Activated naive CD4-positive, alpha-beta T cell treated with anti-CD3 and anti-CD28 coated beads, Interleukin-2, amount 10 ng/mL, durations not matched to agents 7 days and 5 days (primary cell): ENCODE results near the gene GALNT12.

Experiments used
- CTCF ChIA-PET: fragments of 350-600 bp; sonication (Branson Sonifier 250); formaldehyde crosslinking; loops from one replicate; lab custom pipeline; 2021; ENCODE audit warnings: antibody characterized with exemption; lab: Charles Lee
- DNase-seq: peaks from one replicate; pipeline ENCODE4 v3.0.0-alpha.2; 2020
- H3K27ac Mint-ChIP-seq: one replicate; pipeline ENCODE4 v1.8.0; 2021; ENCODE audit warnings: mild to moderate bottlenecking, moderate library complexity, mixed read lengths
- H3K27me3 Mint-ChIP-seq: one replicate; pipeline ENCODE4 v1.8.0; 2021; ENCODE audit warnings: mild to moderate bottlenecking, mixed read lengths
- H3K36me3 Mint-ChIP-seq: one replicate; pipeline ENCODE4 v1.8.0; 2021; ENCODE audit warnings: mixed read lengths
- H3K4me1 Mint-ChIP-seq: one replicate; pipeline ENCODE4 v1.8.0; 2021; ENCODE audit warnings: mixed read lengths
- H3K4me3 Mint-ChIP-seq: one replicate; pipeline ENCODE4 v1.8.0; 2021; ENCODE audit warnings: mild to moderate bottlenecking, moderate library complexity, mixed read lengths
- H3K9me3 Mint-ChIP-seq: one replicate; pipeline ENCODE4 v1.8.0; 2021; ENCODE audit warnings: mixed read lengths

Gene GALNT12

GRCh38 chr9:98822661-98823060 lies 15.2 kb downstream of the GALNT12 start:
- peaks cover 6% of the 10 kb centered on the region for H3K36me3 Mint-ChIP-seq
- no peak overlapping the region for H3K4me3 Mint-ChIP-seq
- no peak for DNase-seq
- H3K4me1 Mint-ChIP-seq, result peaks cover 4% of the 10 kb centered on the region
- CTCF ChIA-PET, result interaction anchor here (1.2 kb wide), 1 partner anchor 47 kb away, joined by 3 read pairs; no protein-coding TSS in a partner anchor
- no peaks in the 10 kb centered on the region for H3K27me3 Mint-ChIP-seq
- H3K27ac Mint-ChIP-seq, result no peak overlapping the region
- H3K9me3 Mint-ChIP-seq, result peaks cover 6% of the 10 kb centered on the region

- Mint-ChIP-seq H3K4me1 (peaks cover 4% of the 10 kb centered on the region), H3K27ac (no peak overlapping the region), H3K36me3 (peaks cover 5% of the 10 kb centered on the region), H3K4me3 (no peak overlapping the region), H3K9me3 (peaks cover 1% of the 10 kb centered on the region), H3K27me3 (no peaks in the 10 kb centered on the region)
- no peak for DNase-seq
- CTCF ChIA-PET, result interaction anchor here (0.6 to 2.5 kb wide), 2 partner anchors 25 to 47 kb away, joined by 3 to 7 read pairs; no protein-coding TSS in a partner anchor
Observed at GRCh38 chr9:98823666-98824334, 16.3 kb downstream of the GALNT12 start.

GRCh38 chr9:98825414-98825813 lies 17.9 kb downstream of the GALNT12 start:
- Mint-ChIP-seq H3K9me3 (no peaks in the 10 kb centered on the region), H3K27ac (no peak overlapping the region), H3K4me3 (no peak overlapping the region), H3K4me1 (no peaks in the 10 kb centered on the region), H3K36me3 (peaks cover 4% of the 10 kb centered on the region), H3K27me3 (no peaks in the 10 kb centered on the region)
- CTCF ChIA-PET, result interaction anchor here (2.5 kb wide), 1 partner anchor 23 kb away, joined by 7 read pairs; no protein-coding TSS in a partner anchor
- no peak for DNase-seq

- Mint-ChIP-seq H3K9me3 (no peaks in the 10 kb centered on the region), H3K4me3 (no peak overlapping the region), H3K27ac (no peak overlapping the region), H3K27me3 (no peaks in the 10 kb centered on the region), H3K36me3 (peaks cover 3% of the 10 kb centered on the region), H3K4me1 (no peaks in the 10 kb centered on the region)
- no peak for DNase-seq
- CTCF ChIA-PET, result interaction anchor here (2.5 kb wide), 1 partner anchor 22 kb away, joined by 7 read pairs; no protein-coding TSS in a partner anchor
Observed at GRCh38 chr9:98826716-98827115, 19.2 kb downstream of the GALNT12 start.

- H3K36me3 Mint-ChIP-seq, result peaks cover 2% of the 10 kb centered on the region
- CTCF ChIA-PET, result no interaction called here
- no peak overlapping the region for H3K27ac Mint-ChIP-seq
- H3K27me3 Mint-ChIP-seq, result no peaks in the 10 kb centered on the region
- H3K4me3 Mint-ChIP-seq, result no peak overlapping the region
- no peak for DNase-seq
- no peaks in the 10 kb centered on the region for H3K4me1 Mint-ChIP-seq
- no peaks in the 10 kb centered on the region for H3K9me3 Mint-ChIP-seq
Observed at GRCh38 chr9:98829766-98830165, 22.3 kb downstream of the GALNT12 start.

GRCh38 chr9:98830554-98830953 lies 23.1 kb downstream of the GALNT12 start:
- H3K9me3 Mint-ChIP-seq, result no peaks in the 10 kb centered on the region
- CTCF ChIA-PET, result no interaction called here
- H3K4me3 Mint-ChIP-seq, result no peak overlapping the region
- H3K4me1 Mint-ChIP-seq, result no peaks in the 10 kb centered on the region
- H3K36me3 Mint-ChIP-seq, result peaks cover 2% of the 10 kb centered on the region
- DNase-seq, result no peak
- no peaks in the 10 kb centered on the region for H3K27me3 Mint-ChIP-seq
- H3K27ac Mint-ChIP-seq, result no peak overlapping the region

- DNase-seq, result no peak
- Mint-ChIP-seq H3K9me3 (no peaks in the 10 kb centered on the region), H3K36me3 (peaks cover 2% of the 10 kb centered on the region), H3K27me3 (no peaks in the 10 kb centered on the region), H3K4me1 (no peaks in the 10 kb centered on the region), H3K4me3 (no peak overlapping the region), H3K27ac (no peak overlapping the region)
- CTCF ChIA-PET, result no interaction called here
Observed at GRCh38 chr9:98831696-98832095, 24.2 kb downstream of the GALNT12 start.

GRCh38 chr9:98832768-98833089 lies 25.3 kb downstream of the GALNT12 start:
- no peak overlapping the region for H3K27ac Mint-ChIP-seq
- no peak overlapping the region for H3K4me3 Mint-ChIP-seq
- CTCF ChIA-PET, result no interaction called here
- H3K36me3 Mint-ChIP-seq, result peaks cover 2% of the 10 kb centered on the region
- DNase-seq, result no peak
- H3K4me1 Mint-ChIP-seq, result no peaks in the 10 kb centered on the region
- H3K27me3 Mint-ChIP-seq, result no peaks in the 10 kb centered on the region
- no peaks in the 10 kb centered on the region for H3K9me3 Mint-ChIP-seq

GRCh38 chr9:98833090-98833956 lies 25.9 kb downstream of the GALNT12 start:
- no peaks in the 10 kb centered on the region for H3K27me3 Mint-ChIP-seq
- no peak overlapping the region for H3K27ac Mint-ChIP-seq
- no peaks in the 10 kb centered on the region for H3K4me1 Mint-ChIP-seq
- H3K36me3 Mint-ChIP-seq, result no peaks in the 10 kb centered on the region
- no peaks in the 10 kb centered on the region for H3K9me3 Mint-ChIP-seq
- H3K4me3 Mint-ChIP-seq, result no peak overlapping the region
- no peak for DNase-seq
- CTCF ChIA-PET, result no interaction called here

GRCh38 chr9:98834386-98834785 lies 26.9 kb downstream of the GALNT12 start:
- Mint-ChIP-seq H3K27me3 (no peaks in the 10 kb centered on the region), H3K4me1 (no peaks in the 10 kb centered on the region), H3K9me3 (no peaks in the 10 kb centered on the region), H3K36me3 (no peaks in the 10 kb centered on the region), H3K4me3 (no peak overlapping the region), H3K27ac (no peak overlapping the region)
- no peak for DNase-seq
- CTCF ChIA-PET, result no interaction called here

GRCh38 chr9:98836206-98836605 lies 28.7 kb downstream of the GALNT12 start:
- Mint-ChIP-seq H3K27ac (no peak overlapping the region), H3K36me3 (no peaks in the 10 kb centered on the region), H3K4me3 (no peak overlapping the region), H3K27me3 (no peaks in the 10 kb centered on the region), H3K9me3 (no peaks in the 10 kb centered on the region), H3K4me1 (no peaks in the 10 kb centered on the region)
- CTCF ChIA-PET, result interaction anchor here (0.8 to 1.2 kb wide), 2 partner anchors 12 to 15 kb away, joined by 3 to 4 read pairs; no protein-coding TSS in a partner anchor
- DNase-seq, result no peak

GRCh38 chr9:98837516-98837915 lies 30.0 kb downstream of the GALNT12 start:
- H3K4me1 Mint-ChIP-seq, result no peaks in the 10 kb centered on the region
- H3K36me3 Mint-ChIP-seq, result no peaks in the 10 kb centered on the region
- CTCF ChIA-PET, result interaction anchor here (1.3 kb wide), 1 partner anchor 10 kb away, joined by 3 read pairs; no protein-coding TSS in a partner anchor
- no peak overlapping the region for H3K27ac Mint-ChIP-seq
- H3K9me3 Mint-ChIP-seq, result no peaks in the 10 kb centered on the region
- H3K4me3 Mint-ChIP-seq, result no peak overlapping the region
- H3K27me3 Mint-ChIP-seq, result no peaks in the 10 kb centered on the region
- DNase-seq, result no peak

- no peak overlapping the region for H3K27ac Mint-ChIP-seq
- DNase-seq, result no peak
- H3K4me3 Mint-ChIP-seq, result no peak overlapping the region
- no peaks in the 10 kb centered on the region for H3K9me3 Mint-ChIP-seq
- no peaks in the 10 kb centered on the region for H3K27me3 Mint-ChIP-seq
- H3K36me3 Mint-ChIP-seq, result no peaks in the 10 kb centered on the region
- CTCF ChIA-PET, result interaction anchor here (1.3 kb wide), 1 partner anchor 9 kb away, joined by 3 read pairs; no protein-coding TSS in a partner anchor
- no peaks in the 10 kb centered on the region for H3K4me1 Mint-ChIP-seq
Observed at GRCh38 chr9:98838155-98838867, 30.8 kb downstream of the GALNT12 start.
